ENCODE results near the gene AGBL4.

Gene AGBL4

GRCh38 chr1:49408346-49408745, 615.4 kb downstream of the AGBL4 start:
- no peak for TF ChIP-seq GATA3 (IDR thresholded peaks at IDR 0.05; ENCODE audit: low read depth, low read length)
- no peak for TF ChIP-seq GATA2 (IDR thresholded peaks at IDR 0.05; ENCODE audit: low read depth, low read length)

DNA sequence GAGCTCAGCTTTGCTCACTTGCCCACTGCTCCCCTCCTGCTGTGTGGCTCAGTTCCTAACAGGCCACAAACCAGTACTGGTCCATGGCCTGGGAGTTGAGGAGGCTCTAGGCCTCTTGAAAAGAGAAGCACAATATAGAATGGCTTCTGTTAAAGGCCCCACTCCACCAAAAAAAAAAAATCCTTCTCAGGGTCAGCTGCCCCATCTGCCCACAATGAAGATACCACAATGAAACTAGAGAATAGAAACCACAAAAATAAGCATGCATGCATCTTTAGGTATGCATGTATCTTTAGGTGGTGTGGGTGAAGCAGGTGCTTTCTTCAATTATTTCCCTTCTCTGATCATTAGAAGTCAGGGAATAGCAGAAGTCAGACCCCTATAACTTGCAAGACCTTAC, 626.7 kb downstream of the AGBL4 start:
- TF ChIP-seq GATA3 (IDR thresholded peaks at IDR 0.05; ENCODE audit: low read depth, low read length) (no peak), GATA2 (IDR thresholded peaks at IDR 0.05; ENCODE audit: low read depth, low read length) (no peak)

GRCh38 chr1:49394200-49394599, 629.6 kb downstream of the AGBL4 start:
- no peak for TF ChIP-seq GATA2 (IDR thresholded peaks at IDR 0.05; ENCODE audit: low read depth, low read length)
- TF ChIP-seq GATA3 (IDR thresholded peaks at IDR 0.05; ENCODE audit: low read depth, low read length): no peak

- no peak for TF ChIP-seq GATA3 (IDR thresholded peaks at IDR 0.05; ENCODE audit: low read depth, low read length)
- TF ChIP-seq GATA2 (IDR thresholded peaks at IDR 0.05; ENCODE audit: low read depth, low read length): no peak
These were observed 634.1 kb downstream of the AGBL4 start for GRCh38 chr1:49389699-49390098.

- TF ChIP-seq GATA3 (IDR thresholded peaks at IDR 0.05; ENCODE audit: low read depth, low read length) (no peak), GATA2 (IDR thresholded peaks at IDR 0.05; ENCODE audit: low read depth, low read length) (no peak)
These were observed 659.1 kb downstream of the AGBL4 start for GRCh38 chr1:49364676-49365075.

DNA sequence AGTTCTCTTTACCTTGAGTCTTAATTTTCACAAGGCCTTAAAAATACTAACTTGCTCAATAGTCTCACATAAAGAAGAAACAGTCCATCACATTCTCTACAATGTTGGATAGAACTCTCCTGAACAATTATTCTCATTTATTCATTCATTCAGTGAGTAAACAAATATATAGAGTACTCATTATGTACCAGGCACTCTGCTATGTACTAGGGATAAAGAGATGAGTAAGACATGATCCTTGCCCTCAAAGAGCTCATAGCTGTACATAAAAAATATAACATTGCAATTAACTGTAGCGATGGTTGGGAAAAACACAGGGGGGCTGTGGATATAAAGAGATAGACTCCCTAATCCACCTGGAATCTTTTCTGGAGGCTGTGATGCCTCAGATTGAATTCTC, 660.1 kb downstream of the AGBL4 start:
- TF ChIP-seq GATA3 (IDR thresholded peaks at IDR 0.05; ENCODE audit: low read depth, low read length) (no peak), GATA2 (IDR thresholded peaks at IDR 0.05; ENCODE audit: low read depth, low read length) (no peak)

DNA sequence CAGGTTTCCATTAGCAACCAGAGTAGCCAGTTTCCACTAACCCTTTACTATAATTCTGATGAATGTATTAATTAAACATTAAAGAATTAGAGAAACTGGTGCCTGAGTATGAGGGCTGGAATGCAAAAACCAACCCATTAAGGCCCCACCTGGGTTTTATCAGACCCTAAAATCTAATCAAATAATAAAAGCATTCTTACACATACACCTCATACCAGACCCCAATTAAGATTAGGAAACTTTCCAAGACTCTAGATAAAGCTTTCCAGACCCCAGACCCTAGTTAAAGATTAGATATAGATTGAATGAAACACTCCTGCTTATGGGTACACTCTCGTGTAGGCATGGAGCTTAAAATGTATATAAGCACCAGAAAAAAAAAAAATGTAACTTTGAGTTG, 665.7 kb downstream of the AGBL4 start:
- TF ChIP-seq GATA2 (IDR thresholded peaks at IDR 0.05; ENCODE audit: low read depth, low read length) (no peak), GATA3 (IDR thresholded peaks at IDR 0.05; ENCODE audit: low read depth, low read length) (peak; percentile 55)

DNA sequence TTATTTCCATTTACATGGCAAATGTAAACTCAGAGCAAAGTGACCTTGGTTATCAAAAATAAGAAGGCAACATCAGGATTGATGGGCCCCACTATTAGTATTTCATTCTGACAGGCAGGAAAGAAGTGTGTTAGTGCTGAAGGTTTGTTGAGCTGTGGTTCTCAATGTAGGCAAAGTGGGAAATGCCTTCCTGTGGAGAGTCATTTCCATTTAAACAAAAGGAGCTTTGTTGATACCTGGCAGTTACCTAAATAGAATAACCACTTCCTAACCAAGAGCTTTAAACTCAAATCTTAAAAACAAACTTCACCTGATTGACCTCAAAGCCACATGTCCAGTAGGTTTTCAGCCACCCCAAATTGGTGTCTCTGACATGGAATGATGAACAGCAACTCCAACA, 667.2 kb downstream of the AGBL4 start:
- TF ChIP-seq GATA2 (IDR thresholded peaks at IDR 0.05; ENCODE audit: low read depth, low read length): no peak
- no peak for TF ChIP-seq GATA3 (IDR thresholded peaks at IDR 0.05; ENCODE audit: low read depth, low read length)

DNA sequence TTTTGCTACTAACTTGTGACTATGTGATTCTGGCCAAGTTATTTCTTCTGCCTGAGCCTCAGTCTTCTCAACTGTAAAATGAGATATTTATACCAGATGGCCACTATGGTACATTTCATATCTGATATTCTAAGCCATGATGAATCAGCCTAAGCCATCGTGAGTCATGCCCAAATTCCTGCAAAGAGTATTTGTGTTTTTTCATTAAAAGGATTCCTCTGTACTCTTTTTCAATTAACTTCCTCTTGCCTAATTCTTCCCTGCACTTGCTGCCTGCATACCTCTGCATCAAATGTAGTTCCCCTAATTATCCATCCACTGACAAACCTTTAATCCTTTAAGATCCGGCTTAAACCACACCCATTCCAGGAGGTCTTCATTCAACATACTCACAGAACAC, 672.0 kb downstream of the AGBL4 start:
- TF ChIP-seq GATA3 (IDR thresholded peaks at IDR 0.05; ENCODE audit: low read depth, low read length) (no peak), GATA2 (IDR thresholded peaks at IDR 0.05; ENCODE audit: low read depth, low read length) (no peak)

GRCh38 chr1:49346767-49347349, 676.9 kb downstream of the AGBL4 start:
- no peak for TF ChIP-seq GATA2 (IDR thresholded peaks at IDR 0.05; ENCODE audit: low read depth, low read length)

GRCh38 chr1:49340576-49340975, 683.2 kb downstream of the AGBL4 start:
- TF ChIP-seq GATA2 (IDR thresholded peaks at IDR 0.05; ENCODE audit: low read depth, low read length): no peak
- no peak for TF ChIP-seq GATA3 (IDR thresholded peaks at IDR 0.05; ENCODE audit: low read depth, low read length)

- no peak for TF ChIP-seq GATA3 (IDR thresholded peaks at IDR 0.05; ENCODE audit: low read depth, low read length)
These were observed 684.7 kb downstream of the AGBL4 start for GRCh38 chr1:49339043-49339442.

- no peak for TF ChIP-seq GATA2 (IDR thresholded peaks at IDR 0.05; ENCODE audit: low read depth, low read length)
- TF ChIP-seq GATA3 (IDR thresholded peaks at IDR 0.05; ENCODE audit: low read depth, low read length): no peak
These were observed 686.5 kb downstream of the AGBL4 start for GRCh38 chr1:49337251-49337650.

DNA sequence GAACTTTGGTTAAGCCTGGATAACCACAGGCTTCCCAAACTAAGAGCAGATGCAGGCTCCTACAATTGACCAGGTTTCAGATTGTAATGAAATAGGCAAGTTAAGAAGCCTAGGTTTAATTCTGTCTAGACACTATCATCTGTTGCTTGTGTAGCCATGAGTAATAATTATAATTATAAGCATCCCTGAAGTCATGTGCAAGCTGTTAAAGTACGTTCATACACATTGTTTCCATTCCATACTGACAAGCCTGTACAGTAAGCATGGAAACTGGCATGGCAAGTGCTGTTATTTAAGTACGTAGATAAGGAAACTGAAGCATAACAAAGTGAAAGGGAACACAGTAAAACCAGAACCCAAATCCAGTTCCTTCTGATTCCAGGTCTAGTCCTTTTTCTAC, 689.8 kb downstream of the AGBL4 start:
- TF ChIP-seq GATA3 (IDR thresholded peaks at IDR 0.05; ENCODE audit: low read depth, low read length): no peak
- no peak for TF ChIP-seq GATA2 (IDR thresholded peaks at IDR 0.05; ENCODE audit: low read depth, low read length)

- TF ChIP-seq GATA2 (IDR thresholded peaks at IDR 0.05; ENCODE audit: low read depth, low read length) (no peak), GATA3 (IDR thresholded peaks at IDR 0.05; ENCODE audit: low read depth, low read length) (no peak)
These were observed 692.5 kb downstream of the AGBL4 start for GRCh38 chr1:49331066-49331852.

All from SH-SY5Y (cell line).